Esophagus squamous epithelium (tissue), 5 donors: ENCODE data around the gene BAHCC1. TPM values are rescaled to one million over a fixed set of nuclear protein-coding genes. Genes with fewer than 3 reads are reported as not detected.

Experiments used
- DNase-seq: peaks from one replicate; lab custom pipeline; 2025; lab: John Stamatoyannopoulos, UW
- H3K27ac ChIP-seq, 4 donors: fragments of 200-600 bp; sonication (generic); one replicate each; pipeline ENCODE4 v1.5.1; 2016 to 2019; ENCODE audit warnings: mild to moderate bottlenecking in 1 of 4
- H3K27me3 ChIP-seq, 4 donors: fragments of 200-600 bp; sonication (generic); 1 replicate in 3 of 4; 2 replicates in 1 of 4; pipeline versions ENCODE4 v1.5.1 to v1.6.0; 2017 to 2021; ENCODE audit warnings: antibody characterized with exemption in 1 of 4
- H3K36me3 ChIP-seq, 3 donors: fragments of 200-600 bp; sonication (generic); one replicate each; pipeline ENCODE4 v1.5.1; 2016 to 2019
- H3K4me1 ChIP-seq, 3 donors: fragments of 200-600 bp; sonication (generic); one replicate each; pipeline ENCODE4 v1.5.1; 2017 to 2019
- H3K4me3 ChIP-seq, 4 donors: fragments of 200-600 bp; sonication (generic); 1 replicate in 3 of 4; 2 replicates in 1 of 4; pipeline ENCODE4 v1.5.1; 2016 to 2019; ENCODE audit warnings: mild to moderate bottlenecking in 2 of 4, moderate library complexity in 1 of 4
- H3K9me3 ChIP-seq, 3 donors: fragments of 200-600 bp; sonication (generic); one replicate each; pipeline ENCODE4 v1.5.1; 2016 to 2019
- POLR2A ChIP-seq, 4 donors: fragments of 450-650 bp; IDR thresholded peaks; one replicate each; pipeline ENCODE4 v1.6.1; 2017; ENCODE audit warnings: antibody characterized with exemption in 4 of 4, mild to moderate bottlenecking in 4 of 4, moderate library complexity in 3 of 4
- WGBS, 2 donors: methylation state at CpG; one replicate each; pipeline ENCODE4 v1.1.5; 2018; 5-methylcytosine and 5-hydroxymethylcytosine counted together
- intact Hi-C: fragments of 100-400 bp; cut with DNase I; formaldehyde crosslinking; loops from one replicate; pipeline ENCODE4 v1.15.0; 2022
- total RNA-seq, 4 donors: library from RNA; depleted of rRNA; stranded (reverse); fragments of >200 nt; gene quantifications; one replicate each; pipeline ENCODE4 v1.1.0, GENCODE V29; 2016
- TF ChIP-seq, protein P1 (sequence below), 6 experiments: fragments of 450-650 bp in 4 of 6; fragments of 200-600 bp in 2 of 6; sonication (generic) in 2 of 6; IDR thresholded peaks; one replicate each; pipeline ENCODE4 v1.5.1; 2016 to 2019; ENCODE audit warnings: antibody characterized with exemption in 6 of 6, mild to moderate bottlenecking in 4 of 6, moderate library complexity in 4 of 6
- donor health status: DM: yes; HTN: yes; CAD: no.

The BAHCC1 gene
- total RNA-seq, 4 donors from 2014 or later, result 3.8 to 10.6 (median 5.4) TPM

DNA sequence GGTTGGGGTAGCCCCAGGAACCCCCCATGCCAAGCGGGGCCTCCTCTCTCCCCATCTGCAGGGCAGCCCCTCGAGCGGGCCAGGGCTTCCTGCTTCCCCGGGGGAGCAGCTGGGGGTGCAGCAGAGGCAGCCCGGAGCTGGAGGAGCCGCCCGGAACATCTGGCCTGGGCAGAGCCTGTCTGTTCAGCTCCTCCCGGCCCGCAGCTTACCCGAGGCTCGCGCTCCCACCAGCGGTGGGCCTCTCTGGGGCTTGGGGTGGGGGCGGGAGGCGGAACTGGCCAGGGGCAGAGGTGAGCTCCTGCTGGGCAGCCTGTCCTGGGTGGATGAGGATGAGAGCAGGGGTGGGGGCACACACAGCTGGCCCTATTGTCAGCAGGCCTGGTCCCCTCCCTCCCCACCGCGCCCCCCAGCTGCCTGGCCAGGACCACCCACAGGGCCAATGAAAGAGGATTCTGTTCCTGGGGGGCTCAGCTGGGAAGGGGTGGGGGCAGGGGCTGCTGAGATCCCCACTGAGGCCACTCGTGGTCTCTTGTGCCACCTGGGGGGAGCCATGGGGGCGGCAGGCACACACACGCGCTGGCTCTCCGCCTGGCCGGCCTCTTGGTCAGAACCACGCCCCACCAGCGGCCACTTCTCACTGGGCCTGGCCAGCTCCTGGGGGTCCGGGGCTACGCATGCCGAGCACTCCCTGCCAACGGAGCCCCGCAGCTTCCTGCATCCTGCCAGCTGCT is 34.7 kb downstream of the BAHCC1 start:
- Histone ChIP-seq H3K4me1 (peaks cover 31 to 70% (median 44%) of the 10 kb centered on the region in 3 donors), H3K4me3 (peak overlapping the region in 3 of 4 donors; percentile 6 to 48 (median 21)), H3K27ac (peak overlapping the region in 2 of 4 donors; percentile 10 to 25), H3K9me3 (no peaks in the 10 kb centered on the region), H3K27me3 (peaks cover 0 to 48% (median 0%) of the 10 kb centered on the region in 4 donors), H3K36me3 (no peaks in the 10 kb centered on the region)
- WGBS, 2 donors, result 13 to 60% methylated on average over 2 to 3 of the region's 30 CpGs
- TF ChIP-seq POLR2A (IDR thresholded peaks at IDR 0.05), result no peak
- TF ChIP-seq, protein P1, sequence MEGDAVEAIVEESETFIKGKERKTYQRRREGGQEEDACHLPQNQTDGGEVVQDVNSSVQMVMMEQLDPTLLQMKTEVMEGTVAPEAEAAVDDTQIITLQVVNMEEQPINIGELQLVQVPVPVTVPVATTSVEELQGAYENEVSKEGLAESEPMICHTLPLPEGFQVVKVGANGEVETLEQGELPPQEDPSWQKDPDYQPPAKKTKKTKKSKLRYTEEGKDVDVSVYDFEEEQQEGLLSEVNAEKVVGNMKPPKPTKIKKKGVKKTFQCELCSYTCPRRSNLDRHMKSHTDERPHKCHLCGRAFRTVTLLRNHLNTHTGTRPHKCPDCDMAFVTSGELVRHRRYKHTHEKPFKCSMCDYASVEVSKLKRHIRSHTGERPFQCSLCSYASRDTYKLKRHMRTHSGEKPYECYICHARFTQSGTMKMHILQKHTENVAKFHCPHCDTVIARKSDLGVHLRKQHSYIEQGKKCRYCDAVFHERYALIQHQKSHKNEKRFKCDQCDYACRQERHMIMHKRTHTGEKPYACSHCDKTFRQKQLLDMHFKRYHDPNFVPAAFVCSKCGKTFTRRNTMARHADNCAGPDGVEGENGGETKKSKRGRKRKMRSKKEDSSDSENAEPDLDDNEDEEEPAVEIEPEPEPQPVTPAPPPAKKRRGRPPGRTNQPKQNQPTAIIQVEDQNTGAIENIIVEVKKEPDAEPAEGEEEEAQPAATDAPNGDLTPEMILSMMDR (IDR thresholded peaks at IDR 0.05), result peak in 1 of 6 experiments; percentile 9
- intact Hi-C loops, result no loop called here
- no peak for DNase-seq

DNA sequence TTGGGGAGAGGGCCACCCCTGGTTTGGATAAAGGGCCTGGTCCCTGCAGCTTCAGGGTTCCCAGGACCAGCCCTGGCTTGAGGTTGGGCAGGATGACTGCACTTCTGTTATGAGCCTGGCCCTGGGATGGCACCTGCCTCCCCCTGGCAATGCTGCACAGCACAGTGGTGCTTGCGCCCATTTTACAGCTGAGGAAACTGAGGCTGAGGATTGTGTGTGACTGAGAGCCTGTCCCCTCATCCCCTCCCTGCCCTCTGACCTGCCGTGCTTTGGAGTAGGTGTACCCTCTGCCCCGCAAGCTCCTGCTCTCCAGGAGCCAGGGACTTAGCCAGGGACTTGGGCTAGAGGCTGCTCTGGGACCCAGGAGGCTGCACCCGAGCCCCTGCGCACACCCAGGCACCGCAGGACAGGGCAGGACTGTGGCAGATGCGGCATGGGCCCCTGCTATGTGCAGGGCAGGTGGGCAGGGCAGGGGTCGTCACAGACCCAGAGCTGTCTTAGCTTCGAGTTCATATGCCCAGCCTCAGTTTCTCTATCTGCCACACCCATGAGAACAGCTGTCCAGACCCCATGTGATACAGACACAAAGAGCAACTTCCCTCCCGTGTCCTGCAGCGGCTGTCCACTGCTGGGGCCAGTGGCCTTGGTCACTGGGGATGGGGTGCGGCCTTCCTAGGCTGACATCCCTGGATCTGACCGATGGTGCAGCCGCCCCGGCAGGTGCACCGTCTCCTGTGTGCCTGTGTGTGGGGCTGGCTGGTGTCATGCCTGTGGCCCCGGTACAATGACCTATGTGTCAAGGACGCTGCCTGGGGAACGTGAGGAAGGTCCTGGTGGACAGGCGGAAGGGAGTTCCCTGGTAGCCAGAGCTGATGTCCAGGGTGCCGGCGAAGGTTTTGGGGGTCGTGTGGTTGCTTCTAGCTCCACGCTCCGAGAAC is 36.6 kb downstream of the BAHCC1 start:
- Histone ChIP-seq H3K27me3 (peaks cover 0 to 45% (median 0%) of the 10 kb centered on the region in 4 donors), H3K9me3 (no peaks in the 10 kb centered on the region), H3K4me3 (no peak overlapping the region), H3K36me3 (no peaks in the 10 kb centered on the region), H3K4me1 (peaks cover 31 to 85% (median 60%) of the 10 kb centered on the region in 3 donors), H3K27ac (no peak overlapping the region)
- DNase-seq, result no peak
- WGBS, 2 donors, result 86 to 90% methylated on average over 7 to 9 of the region's 25 CpGs
- intact Hi-C loops, result no loop called here
- no peak for TF ChIP-seq POLR2A (IDR thresholded peaks at IDR 0.05)
- TF ChIP-seq, protein P1 (IDR thresholded peaks at IDR 0.05), result no peak

DNA sequence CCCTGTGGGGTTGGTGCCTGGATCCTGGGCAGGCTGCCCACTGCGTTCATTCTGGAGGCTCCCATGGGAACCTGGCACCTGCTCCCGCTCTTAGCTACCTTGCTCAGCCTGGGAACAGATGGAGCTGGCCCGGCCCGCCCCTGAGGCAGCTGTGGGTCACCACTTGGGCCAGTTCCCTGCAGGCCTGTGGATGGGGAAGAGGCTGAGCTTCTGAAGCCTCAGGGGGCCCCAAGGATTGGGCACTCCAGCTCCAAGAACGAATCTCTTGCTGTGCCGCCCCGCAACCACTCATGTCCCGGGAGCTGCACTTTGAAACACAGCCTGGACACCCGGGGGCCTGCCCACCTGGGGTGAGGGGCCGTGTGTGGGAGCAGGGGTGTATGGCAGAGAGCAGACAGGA is 37.7 kb downstream of the BAHCC1 start:
- Histone ChIP-seq H3K9me3 (no peaks in the 10 kb centered on the region), H3K4me3 (no peak overlapping the region), H3K4me1 (peaks cover 25 to 84% (median 59%) of the 10 kb centered on the region in 3 donors), H3K27ac (no peak overlapping the region), H3K36me3 (no peaks in the 10 kb centered on the region), H3K27me3 (peaks cover 0 to 36% (median 0%) of the 10 kb centered on the region in 4 donors)
- TF ChIP-seq POLR2A (IDR thresholded peaks at IDR 0.05), result no peak
- TF ChIP-seq, protein P1 (IDR thresholded peaks at IDR 0.05), result no peak
- WGBS, 2 donors, result no CpG with 5 or more reads among the region's 10 CpGs
- intact Hi-C loops, result no loop called here
- no peak for DNase-seq

DNA sequence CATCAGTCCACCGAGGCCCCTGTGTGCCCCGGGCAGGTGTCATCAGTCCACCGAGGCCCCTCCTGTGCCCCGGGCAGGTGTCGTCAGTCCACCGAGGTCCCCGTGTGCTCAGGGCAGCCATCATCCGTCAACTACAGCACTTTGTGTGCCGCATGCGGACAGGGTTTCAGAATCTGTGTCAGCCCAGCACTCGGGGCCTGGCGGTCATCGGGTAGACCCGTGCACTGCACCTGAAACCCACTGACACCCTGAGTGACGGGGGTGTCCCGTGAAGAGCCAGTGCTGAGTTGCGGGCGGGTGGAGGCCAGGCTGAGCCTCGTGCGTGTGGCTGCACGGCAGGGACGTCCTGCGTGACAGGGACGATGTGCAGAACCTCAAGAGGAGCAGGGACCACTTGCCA is 38.4 kb downstream of the BAHCC1 start:
- peaks cover 0 to 30% (median 0%) of the 10 kb centered on the region in 4 donors for H3K27me3 ChIP-seq
- DNase-seq, result no peak
- 91% methylated on average over 8 of the region's 24 CpGs; no CpG with 5 or more reads in 1 of the 2 donors for WGBS, 2 donors
- intact Hi-C loops, result no loop called here
- no peak for TF ChIP-seq POLR2A (IDR thresholded peaks at IDR 0.05)
- TF ChIP-seq, protein P1 (IDR thresholded peaks at IDR 0.05), result no peak
- H3K27ac ChIP-seq, result no peak overlapping the region
- H3K36me3 ChIP-seq, result no peaks in the 10 kb centered on the region
- no peak overlapping the region for H3K4me3 ChIP-seq
- no peaks in the 10 kb centered on the region for H3K9me3 ChIP-seq
- peaks cover 18 to 77% (median 52%) of the 10 kb centered on the region in 3 donors for H3K4me1 ChIP-seq
